KOPT-K1 (cell line): ENCODE results near the gene CUX1.

Experiments used
- H3K27ac ChIP-seq: fragments of 200-600 bp; sonication (generic); 2 replicates; pipeline ENCODE4 v1.5.1; 2016; ENCODE audit warnings: antibody characterized with exemption, mild to moderate bottlenecking, low read depth, low read length; ENCODE audit not compliant: poor library complexity, severe bottlenecking
- H3K36me3 ChIP-seq: fragments of 200-600 bp; sonication (generic); 2 replicates; pipeline ENCODE4 v1.5.1; 2017; ENCODE audit warnings: antibody characterized with exemption, mild to moderate bottlenecking, low read length, moderate library complexity; ENCODE audit not compliant: insufficient read depth
- H3K9me3 ChIP-seq: fragments of 200-600 bp; sonication (generic); 2 replicates; pipeline ENCODE4 v1.5.1; 2017; ENCODE audit warnings: antibody characterized with exemption, low read length, mild to moderate bottlenecking; ENCODE audit not compliant: insufficient read depth, poor library complexity, severe bottlenecking

Gene CUX1

DNA sequence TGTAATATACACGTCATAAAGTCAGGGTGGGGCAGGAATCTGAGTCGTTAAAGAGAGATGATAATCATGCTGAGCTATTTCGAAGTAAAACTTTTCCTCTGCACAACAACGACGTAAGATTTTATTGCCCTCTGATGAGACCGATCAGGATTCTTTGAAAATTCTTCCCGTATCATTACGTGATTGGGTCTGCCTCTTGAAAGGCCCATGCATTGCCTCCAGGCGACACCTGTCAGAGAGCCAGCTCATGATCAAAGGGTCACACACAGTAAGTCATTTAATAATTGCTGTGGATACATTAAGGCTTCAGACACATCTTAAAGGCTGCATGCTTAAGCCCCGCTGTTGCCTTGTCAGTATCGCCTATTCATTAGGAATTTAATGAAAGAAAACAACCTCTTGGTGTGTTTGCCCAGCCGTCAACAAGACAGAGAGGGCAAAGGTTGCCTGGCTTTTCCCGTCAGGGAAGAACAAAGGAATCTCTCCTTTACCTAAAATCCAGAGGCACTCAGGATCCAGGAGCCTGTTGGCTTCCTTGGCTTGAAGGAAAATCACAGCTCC is 280.3 kb downstream of the CUX1 start:
- Histone ChIP-seq H3K27ac (no peak overlapping the region), H3K36me3 (peaks cover 59% of the 10 kb centered on the region), H3K9me3 (no peaks in the 10 kb centered on the region)

DNA sequence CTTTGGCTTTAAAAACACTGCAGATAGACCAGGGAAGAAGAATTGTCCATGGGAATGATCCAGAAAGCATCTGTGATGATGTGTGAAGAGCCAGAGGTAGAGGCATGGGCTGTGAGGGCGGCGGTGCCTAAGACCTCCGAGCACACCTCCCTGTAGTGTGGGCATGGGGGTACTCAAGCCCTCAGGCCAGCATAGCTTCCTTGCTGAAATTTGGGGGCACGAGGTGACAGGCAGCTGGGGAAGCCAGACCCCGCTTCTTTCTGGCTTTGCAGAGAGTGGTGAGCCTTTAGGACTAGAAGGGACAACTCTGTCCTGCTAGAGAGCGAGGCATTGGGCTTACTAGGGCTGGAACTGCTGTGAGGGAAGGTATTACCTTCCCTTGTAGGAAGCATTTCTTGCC is 281.6 kb downstream of the CUX1 start:
- Histone ChIP-seq H3K9me3 (no peaks in the 10 kb centered on the region), H3K36me3 (peaks cover 69% of the 10 kb centered on the region), H3K27ac (no peak overlapping the region)

DNA sequence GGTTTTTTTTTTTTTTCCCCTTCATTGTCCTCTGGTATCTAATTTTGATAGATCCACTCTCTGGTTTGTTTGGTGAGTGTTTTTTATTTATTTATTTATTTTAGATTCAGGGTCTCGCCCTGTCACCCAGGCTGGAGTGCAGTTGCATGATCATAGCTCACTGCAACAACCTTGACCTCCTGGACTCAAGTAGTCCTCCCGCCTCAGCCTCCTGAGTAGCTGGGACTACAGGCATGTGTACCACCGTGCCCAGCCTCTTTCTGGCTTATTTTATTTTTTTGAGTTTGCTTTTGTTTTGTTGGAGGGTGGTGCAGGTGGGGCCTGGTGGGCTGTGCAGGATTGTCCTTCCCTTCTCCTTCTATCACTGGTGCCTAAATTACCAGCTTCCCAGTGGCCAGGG is 282.0 kb downstream of the CUX1 start:
- H3K27ac ChIP-seq = no peak overlapping the region
- peaks cover 74% of the 10 kb centered on the region for H3K36me3 ChIP-seq
- no peaks in the 10 kb centered on the region for H3K9me3 ChIP-seq

DNA sequence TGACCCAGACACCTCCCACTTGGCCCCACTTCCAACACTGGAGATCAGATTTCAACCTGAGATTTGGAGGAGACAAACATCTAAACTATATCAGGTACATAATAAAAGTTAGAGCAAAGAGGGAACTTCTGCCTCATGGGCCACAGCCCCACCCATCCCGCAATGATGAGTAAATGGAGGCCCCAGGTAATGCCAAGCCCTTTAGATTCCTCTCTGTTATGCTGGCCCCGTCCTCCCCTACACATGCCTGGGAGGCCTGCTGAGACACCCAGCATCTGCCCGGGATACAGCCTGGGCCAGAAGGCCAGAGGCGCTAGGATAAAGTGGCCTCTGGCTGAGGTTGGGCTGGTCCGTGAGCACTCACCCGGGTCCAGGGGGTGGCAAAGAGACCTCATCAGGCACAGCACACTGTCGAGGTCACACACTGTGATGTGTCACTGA is 283.7 kb downstream of the CUX1 start:
- Histone ChIP-seq H3K36me3 (peaks cover 79% of the 10 kb centered on the region), H3K27ac (no peak overlapping the region), H3K9me3 (no peaks in the 10 kb centered on the region)

DNA sequence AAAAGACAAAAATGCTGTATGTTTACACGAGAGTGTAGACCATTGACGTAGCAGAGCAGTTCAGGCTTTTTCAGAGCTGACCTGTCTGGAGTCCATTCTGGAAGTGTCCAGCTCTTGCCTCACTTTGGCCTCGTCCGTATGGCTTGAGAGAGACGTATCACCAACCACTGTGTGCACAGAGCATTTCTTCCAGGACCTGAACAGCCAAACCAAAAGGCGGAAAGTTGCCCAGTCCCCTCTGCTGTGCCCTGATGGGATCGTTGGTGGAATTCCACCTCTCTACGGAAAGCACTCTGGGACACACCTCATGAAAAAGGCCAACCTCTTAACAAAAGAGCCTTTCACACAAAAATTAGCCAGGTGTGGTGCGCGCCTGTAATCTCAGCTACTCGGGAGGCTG is 284.5 kb downstream of the CUX1 start:
- no peak overlapping the region for H3K27ac ChIP-seq
- no peaks in the 10 kb centered on the region for H3K9me3 ChIP-seq
- peaks cover 85% of the 10 kb centered on the region for H3K36me3 ChIP-seq

DNA sequence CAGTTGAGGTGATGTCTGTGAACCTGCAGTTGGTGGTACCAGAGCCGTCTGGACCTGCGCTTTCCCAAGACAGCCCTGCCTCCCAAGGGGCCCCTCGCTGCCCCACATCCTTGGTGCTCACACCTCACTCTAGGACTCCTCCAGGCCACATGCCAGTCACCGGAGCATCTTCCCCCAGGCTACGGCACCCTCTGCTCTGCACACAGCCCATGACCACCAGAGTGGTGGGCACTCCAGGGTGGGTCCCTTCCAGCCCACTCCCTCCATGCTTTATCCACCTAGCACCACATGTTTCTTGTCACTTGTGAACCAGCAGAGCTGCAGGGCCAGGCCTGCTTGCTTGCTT is 285.6 kb downstream of the CUX1 start:
- no peak overlapping the region for H3K27ac ChIP-seq

DNA sequence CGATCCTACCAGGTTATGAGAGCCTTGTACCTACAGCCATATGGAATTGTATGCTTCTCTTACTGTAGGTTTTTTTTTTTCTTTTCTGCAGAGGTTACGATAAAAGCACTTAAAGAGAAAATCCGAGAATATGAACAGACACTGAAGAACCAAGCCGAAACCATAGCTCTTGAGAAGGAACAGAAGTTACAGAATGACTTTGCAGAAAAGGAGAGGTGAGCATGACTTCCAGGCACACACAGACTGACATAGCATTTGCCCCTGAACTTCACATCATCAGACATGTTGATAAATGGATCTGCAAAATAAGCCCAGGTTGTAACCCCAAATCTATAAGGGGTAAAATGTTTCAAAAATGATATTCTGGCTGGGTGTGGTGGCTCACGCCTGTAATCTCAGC is 286.8 kb downstream of the CUX1 start:
- H3K36me3 ChIP-seq = peaks cover 84% of the 10 kb centered on the region
- no peaks in the 10 kb centered on the region for H3K9me3 ChIP-seq
- no peak overlapping the region for H3K27ac ChIP-seq

More for the DNA sequence above, 285.6 kb downstream of the CUX1 start:
- peaks cover 85% of the 10 kb centered on the region for H3K36me3 ChIP-seq
- H3K9me3 ChIP-seq = no peaks in the 10 kb centered on the region

DNA sequence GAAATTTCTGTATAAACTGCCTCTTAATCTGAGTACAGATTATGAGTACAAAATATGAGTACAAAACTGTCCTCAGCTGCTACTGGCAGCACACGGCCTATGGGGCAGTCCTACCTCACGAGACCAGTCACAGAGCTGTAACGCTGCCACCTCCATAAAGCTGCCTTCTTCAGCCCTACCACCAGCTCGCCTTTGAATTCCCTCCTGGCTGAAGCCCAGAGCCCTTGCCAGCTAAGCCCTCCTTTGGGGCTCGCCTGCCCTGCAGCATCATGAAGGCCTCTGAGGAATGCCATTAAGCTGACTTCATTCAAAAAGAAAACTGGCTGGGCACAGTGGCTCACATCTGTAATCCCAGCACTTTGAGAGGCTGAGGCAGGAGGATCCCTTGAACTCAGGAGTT is 289.2 kb downstream of the CUX1 start:
- Histone ChIP-seq H3K27ac (no peak overlapping the region), H3K36me3 (peaks cover 81% of the 10 kb centered on the region), H3K9me3 (no peaks in the 10 kb centered on the region)

DNA sequence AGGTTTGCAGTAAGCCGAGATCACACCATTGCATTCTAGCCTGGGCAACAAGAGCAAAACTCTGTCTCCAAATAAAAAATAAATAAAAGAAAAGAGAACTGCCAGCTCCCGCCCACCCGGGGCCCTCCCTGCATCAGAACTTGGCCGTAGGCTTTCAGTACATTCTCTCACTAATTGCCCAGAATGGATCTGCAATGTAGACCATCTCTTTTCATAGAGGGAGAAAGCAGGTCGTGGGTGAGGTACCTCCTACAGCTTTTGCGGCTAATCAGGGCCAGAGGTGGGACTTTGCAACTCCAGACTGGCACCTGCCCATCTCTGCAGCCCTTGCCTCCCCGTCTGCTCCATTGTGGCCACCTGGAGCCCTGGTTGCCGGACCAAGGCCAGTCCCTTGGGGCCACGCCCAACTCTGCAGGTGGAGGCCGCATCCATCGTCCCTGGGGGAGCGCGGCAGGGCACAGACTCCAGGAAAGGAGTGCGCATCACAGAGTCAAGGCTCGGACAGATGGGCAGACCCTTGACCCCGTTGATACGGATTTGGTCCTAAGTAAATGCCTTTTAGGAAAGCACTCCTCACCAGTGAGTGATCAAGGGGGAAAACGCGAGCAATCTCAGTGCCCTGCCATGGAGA is 290.2 kb downstream of the CUX1 start:
- no peak overlapping the region for H3K27ac ChIP-seq
- H3K36me3 ChIP-seq = peaks cover 80% of the 10 kb centered on the region
- no peaks in the 10 kb centered on the region for H3K9me3 ChIP-seq

DNA sequence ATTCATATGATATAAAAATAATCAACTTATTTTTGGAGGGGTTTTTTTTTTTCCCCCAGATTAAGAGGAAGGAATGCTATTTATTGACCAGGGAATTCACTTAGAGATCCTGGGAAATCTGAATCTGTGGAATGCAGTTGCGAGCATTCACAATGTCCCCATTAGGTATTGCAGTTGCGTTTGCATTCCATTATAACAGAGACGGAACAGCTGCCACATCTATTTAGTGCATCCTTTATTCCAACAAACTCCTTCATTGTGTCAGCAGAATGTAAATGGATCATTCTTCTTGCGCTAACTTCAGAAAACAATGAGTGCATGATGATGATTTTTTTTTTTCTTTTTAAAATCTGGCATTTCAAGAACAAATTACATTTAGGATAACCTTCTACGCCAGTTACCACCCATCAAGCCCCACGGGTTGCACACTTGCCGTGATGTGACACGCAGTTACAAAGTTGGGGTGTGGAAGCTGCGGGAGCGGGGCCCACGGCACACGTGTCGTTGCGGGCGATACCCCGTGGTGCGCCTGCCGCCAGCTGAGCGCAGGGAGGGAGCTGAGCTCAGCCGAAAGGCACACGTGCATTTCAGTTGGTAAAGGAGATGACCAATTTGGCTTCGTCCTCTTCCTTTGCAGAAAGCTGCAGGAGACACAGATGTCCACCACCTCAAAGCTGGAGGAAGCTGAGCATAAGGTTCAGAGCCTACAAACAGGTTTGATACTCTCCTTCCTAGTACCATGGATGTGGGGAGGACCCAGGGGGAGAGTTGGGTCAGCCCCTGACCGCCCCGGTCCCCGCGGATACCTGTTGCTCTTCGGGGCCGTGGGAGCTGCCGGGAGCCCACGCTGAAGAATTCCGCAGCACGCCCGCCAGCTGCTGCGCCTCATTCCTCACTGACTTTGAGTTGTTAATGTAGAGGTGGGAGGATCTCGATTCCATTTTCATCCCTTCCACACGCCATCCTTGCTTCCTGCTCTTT is 293.9 kb downstream of the CUX1 start:
- peaks cover 88% of the 10 kb centered on the region for H3K36me3 ChIP-seq
- no peak overlapping the region for H3K27ac ChIP-seq
- no peaks in the 10 kb centered on the region for H3K9me3 ChIP-seq

DNA sequence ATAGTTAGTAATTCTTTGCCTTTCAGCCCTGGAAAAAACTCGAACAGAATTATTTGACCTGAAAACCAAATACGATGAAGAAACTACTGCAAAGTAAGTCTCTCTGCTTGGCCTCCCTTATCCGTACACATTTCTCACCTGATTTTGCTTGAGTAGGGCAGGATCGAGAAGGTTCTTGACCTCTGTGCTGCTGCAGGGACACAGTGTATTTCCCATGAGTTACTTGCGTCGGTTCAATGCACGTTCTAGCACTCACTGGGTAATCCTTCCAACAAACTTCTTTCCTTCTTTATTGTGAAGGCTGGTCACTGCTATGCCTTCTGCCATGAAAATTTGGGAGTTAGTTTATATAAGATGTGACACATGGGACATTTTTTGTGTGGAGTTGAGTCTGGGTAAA is 297.8 kb downstream of the CUX1 start:
- Histone ChIP-seq H3K9me3 (no peaks in the 10 kb centered on the region), H3K36me3 (peaks cover 91% of the 10 kb centered on the region), H3K27ac (no peak overlapping the region)

DNA sequence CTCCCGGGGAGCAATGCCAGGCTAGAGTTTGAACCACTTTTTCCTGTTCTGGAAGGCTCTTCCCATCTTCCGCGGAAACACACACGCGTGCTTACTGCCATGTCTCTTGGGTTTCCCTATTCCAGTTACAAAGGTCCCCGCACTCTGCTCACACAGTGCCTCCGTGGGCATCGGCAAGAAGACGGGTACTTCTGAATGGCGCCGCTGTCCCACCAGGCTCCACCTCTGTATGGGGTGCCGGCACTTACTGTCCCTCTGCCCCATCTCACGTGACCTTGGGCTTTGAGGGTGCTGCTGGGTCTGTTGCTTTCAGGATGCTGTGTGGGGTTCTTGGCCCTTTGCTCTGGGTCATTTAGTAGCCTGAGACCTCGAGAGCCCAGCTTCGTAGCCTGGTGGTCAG is 298.5 kb downstream of the CUX1 start:
- Histone ChIP-seq H3K27ac (no peak overlapping the region), H3K36me3 (peaks cover 86% of the 10 kb centered on the region)

DNA sequence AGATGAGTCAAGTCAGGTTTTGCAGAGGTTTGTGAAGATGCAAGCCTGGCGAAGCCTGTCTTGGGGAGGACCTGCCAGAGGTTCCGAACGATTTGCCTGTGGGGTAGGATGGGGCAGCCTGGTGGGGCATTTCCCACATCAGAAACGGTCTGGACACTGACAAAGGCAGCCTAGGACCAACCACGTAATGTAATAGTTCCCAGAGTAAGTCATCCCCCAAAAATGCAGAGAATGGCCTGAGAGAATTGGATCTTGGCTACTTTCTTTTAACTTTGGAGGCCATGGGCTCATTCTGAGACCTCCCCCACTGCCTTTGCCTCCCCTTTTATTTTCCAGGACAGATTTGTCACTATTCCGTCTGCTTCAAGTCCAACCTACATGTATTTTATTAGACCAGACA is 300.3 kb downstream of the CUX1 start:
- H3K9me3 ChIP-seq = no peaks in the 10 kb centered on the region
- peaks cover 77% of the 10 kb centered on the region for H3K36me3 ChIP-seq
- no peak overlapping the region for H3K27ac ChIP-seq

More for the DNA sequence above, 298.5 kb downstream of the CUX1 start:
- no peaks in the 10 kb centered on the region for H3K9me3 ChIP-seq

DNA sequence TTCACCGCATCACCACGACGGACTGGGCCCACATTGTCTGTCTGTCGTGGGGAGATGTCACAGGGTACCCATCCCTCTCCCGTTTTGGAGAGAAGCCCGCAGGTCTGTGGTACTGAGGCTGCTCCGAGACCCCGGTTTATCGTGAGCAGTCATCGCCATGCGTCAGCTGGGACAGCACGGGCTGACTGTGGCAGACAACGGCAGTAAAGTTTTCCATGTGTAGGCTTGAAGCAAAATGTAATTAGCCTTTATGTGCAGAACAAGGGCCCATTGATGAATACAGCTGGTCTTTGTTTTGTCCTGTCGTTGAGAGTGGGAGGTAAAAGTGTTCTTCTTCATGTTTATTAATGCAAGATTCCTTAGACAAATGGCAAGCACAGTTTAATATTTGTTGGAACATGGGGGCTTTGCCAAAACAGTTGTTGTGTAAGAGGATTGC is 301.8 kb downstream of the CUX1 start:
- peaks cover 73% of the 10 kb centered on the region for H3K36me3 ChIP-seq
- H3K9me3 ChIP-seq = no peaks in the 10 kb centered on the region
- H3K27ac ChIP-seq = no peak overlapping the region

DNA sequence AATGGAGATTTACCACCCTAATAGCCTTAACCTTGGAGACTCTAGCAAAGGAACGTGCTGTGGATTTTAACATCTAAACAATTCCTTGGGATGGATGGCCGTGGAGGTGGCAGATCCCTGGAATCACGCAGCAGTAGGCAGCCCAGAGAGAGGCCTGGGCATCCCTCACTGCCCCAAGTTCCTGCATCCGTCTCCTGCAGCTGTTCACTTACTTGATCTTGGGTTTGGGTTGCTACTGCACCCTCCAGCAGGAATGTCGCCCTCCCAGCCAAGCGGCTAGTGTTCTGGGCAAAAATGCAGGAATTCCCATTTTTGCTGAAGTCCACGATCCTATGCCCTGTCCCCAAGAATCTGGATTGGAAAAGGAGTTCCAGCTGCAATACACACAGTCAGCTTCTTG is 302.5 kb downstream of the CUX1 start:
- Histone ChIP-seq H3K36me3 (peaks cover 73% of the 10 kb centered on the region), H3K27ac (no peak overlapping the region), H3K9me3 (no peaks in the 10 kb centered on the region)
